Measurements from ENCODE around the gene FBRS. TPM values are rescaled to one million over a fixed set of nuclear protein-coding genes. Genes with fewer than 3 reads are reported as not detected.

Gene FBRS
- total and polyA plus RNA-seq, 2 experiments from 2014 or later = 22.1 to 22.9 TPM

- no peak for DNase-seq (ENCODE audit: low spot score)
- Histone ChIP-seq H3K4me2 (no peak overlapping the region), H3K4me1 (ENCODE audit: insufficient read depth) (no peaks in the 10 kb centered on the region), H3K9me2 (replicated peaks; ENCODE audit: insufficient read depth) (no peaks in the 10 kb centered on the region), H3K36me3 (replicated peaks; ENCODE audit: insufficient read depth, low read depth) (no peaks in the 10 kb centered on the region), H4K20me1 (ENCODE audit: insufficient read depth, poor library complexity, severe bottlenecking) (no peaks in the 10 kb centered on the region), H3K27ac (no peak overlapping the region), H3K79me2 (no peaks in the 10 kb centered on the region), H3K9me3 (ENCODE audit: low read depth) (no peaks in the 10 kb centered on the region), H3K4me3 (no peak overlapping the region), H3K27me3 (no peaks in the 10 kb centered on the region), H2AFZ (no peak overlapping the region)
- no peak for TF ChIP-seq CTCF (IDR thresholded peaks at IDR 0.05; ENCODE audit: poor library complexity)
- TF ChIP-seq EZH2 (IDR thresholded peaks at IDR 0.05; ENCODE audit: borderline replicate concordance) = no peak
- TF ChIP-seq EZH2phosphoT487 (IDR thresholded peaks at IDR 0.05; ENCODE audit: low read depth, severe bottlenecking, unreplicated experiment) = no peak
- 60% methylated on average over 3 of the region's 3 CpGs for WGBS (ENCODE audit: low lambda C conversion rate, missing lambda C conversion rate)
Measured at GRCh38 chr16:30641378-30641982, 16.8 kb upstream of the FBRS start.

- no peak overlapping the region for H3K4me2 ChIP-seq
- H3K9me3 ChIP-seq (ENCODE audit: low read depth) = no peaks in the 10 kb centered on the region
- H3K27ac ChIP-seq = no peak overlapping the region
- no peak for TF ChIP-seq CTCF (IDR thresholded peaks at IDR 0.05; ENCODE audit: poor library complexity)
- no peak for TF ChIP-seq EZH2phosphoT487 (IDR thresholded peaks at IDR 0.05; ENCODE audit: low read depth, severe bottlenecking, unreplicated experiment)
- no peaks in the 10 kb centered on the region for H3K4me1 ChIP-seq (ENCODE audit: insufficient read depth)
- H3K27me3 ChIP-seq = no peaks in the 10 kb centered on the region
- WGBS (ENCODE audit: low lambda C conversion rate, missing lambda C conversion rate) = 70% methylated on average over 4 of the region's 4 CpGs
- no peak overlapping the region for H3K4me3 ChIP-seq
- H4K20me1 ChIP-seq (ENCODE audit: insufficient read depth, poor library complexity, severe bottlenecking) = no peaks in the 10 kb centered on the region
- no peaks in the 10 kb centered on the region for H3K36me3 ChIP-seq (replicated peaks; ENCODE audit: insufficient read depth, low read depth)
- no peaks in the 10 kb centered on the region for H3K9me2 ChIP-seq (replicated peaks; ENCODE audit: insufficient read depth)
- no peak for DNase-seq (ENCODE audit: low spot score)
- H3K79me2 ChIP-seq = no peaks in the 10 kb centered on the region
- no peak overlapping the region for H2AFZ ChIP-seq
Measured at GRCh38 chr16:30644334-30644830, 13.8 kb upstream of the FBRS start.

GRCh38 chr16:30645727-30646126 lies 12.5 kb upstream of the FBRS start:
- Histone ChIP-seq H3K9me2 (replicated peaks; ENCODE audit: insufficient read depth) (no peaks in the 10 kb centered on the region), H3K36me3 (replicated peaks; ENCODE audit: insufficient read depth, low read depth) (no peaks in the 10 kb centered on the region), H4K20me1 (ENCODE audit: insufficient read depth, poor library complexity, severe bottlenecking) (no peaks in the 10 kb centered on the region), H3K27me3 (no peaks in the 10 kb centered on the region), H3K4me2 (no peak overlapping the region), H3K9me3 (ENCODE audit: low read depth) (no peaks in the 10 kb centered on the region), H3K27ac (no peak overlapping the region), H3K79me2 (no peaks in the 10 kb centered on the region), H3K4me1 (ENCODE audit: insufficient read depth) (no peaks in the 10 kb centered on the region), H3K4me3 (no peak overlapping the region), H2AFZ (no peak overlapping the region)
- no peak for DNase-seq (ENCODE audit: low spot score)
- TF ChIP-seq EZH2phosphoT487 (IDR thresholded peaks at IDR 0.05; ENCODE audit: low read depth, severe bottlenecking, unreplicated experiment) = no peak
- no peak for TF ChIP-seq EZH2 (IDR thresholded peaks at IDR 0.05; ENCODE audit: borderline replicate concordance)
- no peak for TF ChIP-seq CTCF (IDR thresholded peaks at IDR 0.05; ENCODE audit: poor library complexity)
- WGBS (ENCODE audit: low lambda C conversion rate, missing lambda C conversion rate) = 73% methylated on average over 6 of the region's 6 CpGs
